HG03439 (cell line): ENCODE data around the gene GNA12.
"Not testable (repeated sequence)": the region's sequence is repeated elsewhere in the genome, so short reads cannot be mapped to it uniquely, and the experiment has no call there.

Experiments
- ATAC-seq: cut with Tn5 transposase; IDR thresholded peaks from one replicate; pipeline ENCODE4 v1.9.1; 2021; ENCODE audit warnings: mild to moderate bottlenecking, moderate library complexity; ENCODE audit not compliant: unreplicated experiment

GNA12 gene

GRCh38 chr7:2757904-2758672 lies 86.0 kb downstream of the GNA12 start:
- ATAC-seq: peak; percentile 76

DNA sequence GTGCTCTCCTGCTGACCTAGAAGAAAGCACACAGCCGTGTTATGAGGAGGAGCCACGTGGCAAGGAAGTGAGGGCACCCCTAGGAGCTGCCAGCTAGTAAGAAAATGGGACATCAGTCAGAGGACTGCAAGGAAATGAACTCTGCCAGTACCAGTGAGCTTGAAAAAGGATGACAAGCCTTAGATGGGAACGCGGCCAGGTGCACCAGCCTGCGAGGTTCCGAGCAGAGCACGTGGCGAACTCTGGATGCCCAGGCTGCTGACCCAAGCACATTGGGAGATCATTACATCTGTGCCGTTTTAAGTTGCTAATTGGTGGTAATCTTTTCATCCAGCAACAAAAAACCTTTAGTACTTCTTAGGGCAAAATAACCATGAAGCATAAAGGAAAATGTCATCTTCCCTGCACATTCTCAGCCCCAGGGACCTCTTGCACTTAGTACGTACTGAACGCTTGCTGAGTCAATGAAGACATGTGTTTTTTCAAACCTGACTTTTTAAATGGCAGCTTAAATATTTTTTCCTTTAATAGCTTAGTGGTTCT lies 86.7 kb downstream of the GNA12 start:
- peak; percentile 14 for ATAC-seq

DNA sequence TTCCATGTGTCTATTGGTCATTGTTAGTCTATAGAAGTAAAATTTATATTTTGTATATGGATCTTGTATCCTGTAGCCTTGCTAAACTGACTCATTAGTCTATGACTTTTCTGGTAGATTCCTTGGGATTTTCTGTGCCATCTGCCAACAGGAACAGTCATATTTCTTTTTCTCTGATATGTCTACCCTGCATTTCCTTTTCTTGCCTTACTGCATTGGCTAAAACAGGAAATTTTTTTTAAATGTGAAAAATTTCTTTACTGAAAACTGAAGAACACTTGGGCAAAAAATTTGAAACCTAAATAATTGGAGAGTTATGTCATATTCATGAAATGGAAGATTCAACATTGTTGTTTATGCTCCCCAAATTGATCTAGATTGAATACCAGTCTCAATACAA lies 88.6 kb downstream of the GNA12 start:
- ATAC-seq: no peak

DNA sequence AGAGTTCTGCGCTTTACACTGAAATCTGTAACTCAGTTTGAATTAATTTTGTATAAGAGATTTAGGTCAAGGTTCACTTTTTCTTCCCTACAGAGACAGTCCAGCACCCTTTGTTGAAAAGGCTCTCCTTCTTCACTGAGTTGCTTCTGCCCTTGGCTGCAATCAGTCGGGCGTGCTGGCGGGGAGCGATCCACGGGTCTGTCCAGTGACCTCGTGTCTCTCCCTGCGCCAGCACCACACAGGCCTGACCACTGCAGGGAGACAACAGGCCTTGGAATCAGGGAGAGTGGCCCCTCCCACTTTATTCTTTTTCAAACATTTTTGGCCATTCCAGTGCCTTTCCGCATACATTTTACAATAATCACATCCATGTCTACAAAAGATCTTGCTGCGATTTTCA lies 89.2 kb downstream of the GNA12 start:
- no peak for ATAC-seq

DNA sequence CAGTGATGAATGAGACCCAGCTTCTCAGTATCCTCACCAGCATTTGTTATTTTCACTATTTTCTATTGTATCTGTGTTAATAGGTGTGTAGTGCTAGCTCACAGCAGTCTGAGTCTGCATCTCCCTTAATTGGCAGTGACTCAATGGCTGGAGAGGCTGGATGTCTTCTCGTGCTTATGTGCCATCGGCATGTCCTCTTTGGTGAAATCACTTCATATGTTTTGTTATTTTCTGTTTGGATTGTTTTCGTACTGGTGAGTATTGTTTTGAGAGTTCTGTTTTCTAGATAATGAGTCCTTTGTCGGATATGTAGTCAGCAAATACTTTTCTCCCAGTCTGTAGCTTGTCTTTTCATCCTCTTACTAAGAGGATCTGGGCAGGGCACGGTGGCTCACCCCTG lies 90.0 kb downstream of the GNA12 start:
- ATAC-seq: no peak

- no peak for ATAC-seq
These were observed 91.0 kb downstream of the GNA12 start for GRCh38 chr7:2753148-2753547.

DNA sequence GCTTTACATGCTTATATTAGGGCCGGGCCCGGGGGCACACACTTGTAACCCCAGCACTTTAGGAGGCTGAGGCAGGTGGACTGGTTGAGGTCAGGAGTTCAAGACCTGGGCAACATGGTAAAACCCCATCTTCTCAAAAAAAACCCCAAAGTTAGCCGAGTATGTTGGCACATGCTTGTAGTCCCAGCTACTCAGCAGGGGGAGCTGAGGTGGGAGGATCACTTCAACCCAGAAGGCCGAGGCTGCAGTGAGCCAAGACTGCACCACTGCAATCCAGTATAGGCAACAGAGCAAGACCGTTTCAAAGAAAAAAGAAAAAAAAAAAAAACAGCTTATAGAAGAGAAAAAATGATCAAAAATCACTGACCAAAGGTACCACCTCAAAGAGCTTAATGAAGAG lies 93.0 kb downstream of the GNA12 start:
- no peak for ATAC-seq

DNA sequence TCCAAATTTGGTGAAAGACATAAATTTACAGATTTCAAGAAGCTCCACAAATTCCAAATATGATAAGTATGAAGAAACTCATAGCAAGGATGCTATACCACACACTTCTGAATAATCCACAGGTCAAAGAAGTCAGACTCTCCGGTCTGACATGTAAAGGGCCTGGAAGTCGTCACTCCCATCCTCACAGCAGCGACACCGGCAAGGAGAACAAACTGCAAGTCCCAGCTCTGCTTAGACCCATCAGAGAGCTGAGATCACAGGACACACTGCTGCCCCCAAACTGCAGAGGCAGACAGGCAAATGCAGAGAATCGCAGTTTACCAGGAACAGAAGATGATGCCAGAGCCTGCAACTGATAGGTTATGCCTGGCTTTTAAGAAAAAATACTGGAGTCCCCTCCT lies 94.1 kb downstream of the GNA12 start:
- ATAC-seq: no peak

DNA sequence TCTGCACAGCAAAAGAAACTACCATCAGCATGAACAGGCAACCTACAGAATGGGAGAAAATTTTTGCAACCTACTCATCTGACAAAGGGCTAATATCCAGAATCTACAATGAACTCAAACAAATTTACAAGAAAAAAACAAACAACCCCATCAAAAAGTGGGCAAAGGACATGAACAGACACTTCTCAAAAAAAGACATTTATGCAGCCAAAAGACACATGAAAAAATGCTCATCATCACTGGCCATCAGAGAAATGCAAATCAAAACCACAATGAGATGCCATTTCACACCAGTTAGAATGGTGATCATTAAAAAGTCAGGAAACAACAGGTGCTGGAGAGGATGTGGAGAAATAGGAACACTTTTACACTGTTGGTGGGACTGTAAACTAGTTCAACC lies 95.4 kb downstream of the GNA12 start:
- ATAC-seq: not testable (repeated sequence)

GRCh38 chr7:2743523-2744185 lies 100.5 kb downstream of the GNA12 start:
- ATAC-seq: not testable (repeated sequence)

GRCh38 chr7:2738766-2739549 lies 105.2 kb downstream of the GNA12 start:
- no peak for ATAC-seq

DNA sequence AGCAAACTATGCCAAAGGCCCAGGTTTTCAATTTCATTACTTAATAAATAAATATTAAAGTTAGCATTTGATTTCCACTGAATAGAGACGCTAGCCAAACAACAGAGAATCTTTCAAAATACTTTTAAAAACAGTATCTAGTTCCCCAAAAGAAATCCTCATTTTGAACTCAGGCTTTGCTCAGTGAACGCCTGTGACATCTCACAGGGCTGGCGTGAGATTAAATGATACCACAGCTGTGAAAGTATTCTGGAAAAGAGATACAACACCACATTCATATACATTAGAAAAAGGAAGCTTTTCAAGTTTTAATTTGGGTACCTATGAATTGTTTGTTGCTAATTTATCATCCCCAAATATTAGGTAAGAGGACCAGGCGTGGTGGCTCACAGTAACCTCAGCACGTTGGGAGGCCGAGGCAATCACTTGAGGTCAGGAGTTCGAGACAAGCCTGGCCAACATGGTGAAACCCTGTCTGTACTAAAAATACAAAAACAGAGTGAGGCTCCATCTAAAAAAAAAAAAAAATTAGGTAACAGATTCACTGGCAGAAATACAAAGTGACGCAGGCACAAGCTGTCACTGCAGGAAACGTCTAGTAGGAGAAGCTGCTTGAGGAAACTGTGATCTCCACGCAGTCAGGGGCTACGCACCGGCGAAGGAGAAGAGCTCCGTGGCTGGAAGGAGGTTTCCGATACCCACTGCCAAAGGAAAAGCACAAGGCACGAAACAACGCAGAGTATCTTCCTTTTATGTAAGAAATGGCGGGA lies 106.2 kb downstream of the GNA12 start:
- no peak for ATAC-seq

DNA sequence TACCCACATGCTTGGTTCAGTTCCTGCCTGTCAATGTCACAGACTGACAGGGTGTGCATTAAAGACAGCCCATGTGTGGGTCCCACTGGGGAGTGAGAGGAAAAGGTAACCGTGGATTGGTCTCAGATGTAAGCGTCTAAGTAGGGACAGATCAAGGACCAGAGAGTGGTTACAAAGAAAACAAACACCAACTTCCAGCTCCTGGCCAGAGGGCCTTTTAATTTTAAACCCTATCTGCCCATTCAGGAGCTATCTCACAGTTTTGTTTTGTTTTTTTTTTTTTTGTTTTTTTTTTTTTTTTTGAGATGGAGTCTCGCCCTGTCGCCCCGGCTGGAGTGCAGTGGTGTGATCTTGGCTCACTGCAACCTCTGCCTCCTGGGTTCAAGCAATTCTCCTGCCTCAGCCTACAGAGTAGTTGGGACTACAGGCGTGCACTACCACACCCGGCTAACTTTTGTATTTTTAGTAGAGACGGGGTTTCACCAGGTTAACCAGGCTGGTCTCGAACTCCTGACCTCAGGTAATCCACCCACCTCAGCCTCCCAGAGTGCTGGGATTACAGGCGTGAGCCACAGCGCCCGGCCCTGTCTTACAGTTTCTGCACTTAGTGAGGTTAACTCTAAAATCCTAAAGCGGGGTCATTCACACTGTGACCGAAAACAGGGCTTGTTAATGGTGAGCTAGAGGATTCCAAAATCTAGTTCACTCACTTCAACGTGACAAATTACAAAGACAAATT lies 106.9 kb downstream of the GNA12 start:
- ATAC-seq: not testable (repeated sequence)

GRCh38 chr7:2736411-2736914 lies 107.6 kb downstream of the GNA12 start:
- ATAC-seq: no peak

GRCh38 chr7:2735744-2736143 lies 108.4 kb downstream of the GNA12 start:
- no peak for ATAC-seq

DNA sequence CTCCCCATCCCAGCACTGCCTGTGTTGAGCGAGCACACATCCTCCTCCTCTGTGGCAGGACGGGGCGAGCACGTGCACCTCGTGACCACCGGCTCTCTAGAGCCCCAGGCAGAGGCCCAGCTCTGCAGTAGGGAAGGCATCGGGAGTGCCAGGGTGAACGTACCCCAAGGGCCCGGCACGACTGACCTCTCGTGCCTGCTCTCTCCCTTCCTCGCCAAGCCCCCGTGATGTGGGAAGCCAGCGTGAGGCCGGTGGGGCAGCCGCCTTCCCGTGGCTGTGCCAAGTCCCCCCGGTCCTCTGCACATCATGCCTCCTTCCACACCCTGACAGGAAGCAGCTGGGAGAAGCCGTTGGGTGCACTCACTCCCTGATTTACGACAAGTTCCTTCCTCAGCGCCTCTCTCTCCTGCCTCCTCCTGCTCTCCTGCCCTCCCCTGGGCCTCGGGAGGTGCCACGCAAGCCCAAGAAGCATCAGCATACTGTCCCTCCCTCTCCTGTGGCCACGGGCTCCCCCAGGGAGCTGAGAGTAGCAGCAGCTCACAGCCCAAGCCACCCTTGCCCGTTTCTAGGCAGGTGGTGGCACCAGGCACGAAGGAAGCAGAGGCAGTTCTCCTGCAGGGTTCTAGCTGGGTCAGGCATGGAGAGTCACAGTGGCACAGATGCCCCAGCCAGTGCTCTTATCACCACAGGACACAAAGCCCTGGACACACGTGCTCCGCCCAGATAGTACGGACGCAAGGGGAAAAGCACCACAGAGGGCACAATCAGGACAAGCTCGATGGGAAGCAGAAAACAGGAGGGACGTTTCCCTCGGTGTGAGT lies 109.1 kb downstream of the GNA12 start:
- no peak for ATAC-seq

GRCh38 chr7:2734084-2734686 lies 109.9 kb downstream of the GNA12 start:
- ATAC-seq: no peak

DNA sequence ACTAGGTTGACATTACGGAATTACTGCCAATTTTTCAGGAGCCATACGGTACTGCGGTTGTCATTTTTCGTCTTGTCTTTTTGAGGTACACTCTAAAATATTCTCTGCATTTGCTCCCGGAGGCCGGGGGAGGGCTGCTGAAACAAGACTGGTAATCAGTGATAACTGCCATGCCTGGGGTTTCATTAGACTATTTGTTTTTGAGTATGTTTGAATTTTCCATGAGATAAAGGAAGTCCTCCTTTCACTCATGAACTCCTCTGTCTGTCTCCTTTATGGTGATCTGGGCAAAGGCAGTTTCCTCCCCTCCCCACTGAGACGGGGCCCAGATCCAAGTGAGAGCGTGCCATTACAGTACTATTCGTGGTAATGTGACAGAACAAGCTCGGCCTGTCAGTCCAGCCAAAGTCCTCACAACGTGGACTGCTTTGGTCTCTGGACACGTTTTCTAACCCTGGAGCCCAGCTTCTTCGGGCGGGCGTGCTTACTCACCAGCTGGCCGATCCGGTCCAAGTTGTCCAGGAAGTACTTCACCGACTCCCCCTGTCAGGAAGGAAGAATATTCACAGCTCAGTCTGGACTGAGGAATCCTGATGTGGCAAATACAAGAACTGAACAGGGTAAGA lies 111.0 kb downstream of the GNA12 start:
- no peak for ATAC-seq
